H9 (cell line): ENCODE data around the gene SLMAP. TPM values are rescaled to one million over a fixed set of nuclear protein-coding genes. Genes with fewer than 3 reads are reported as not detected.

ENCODE experiments used
- DNase-seq: peaks from one replicate; pipeline ENCODE4 v3.0.0-alpha.2; 2017
- H2AFZ ChIP-seq: one replicate; pipeline ENCODE4 v1.6.1; 2013; ENCODE audit warnings: mild to moderate bottlenecking, low read length, control low read depth, moderate library complexity
- H2AK5ac ChIP-seq: 2 replicates; pipeline ENCODE4 v1.6.1; 2013; ENCODE audit warnings: low read length, control low read depth, mixed read lengths; ENCODE audit not compliant: insufficient read length
- H2BK120ac ChIP-seq: one replicate; pipeline ENCODE4 v1.6.1; 2013; ENCODE audit warnings: low read depth, mild to moderate bottlenecking, low read length, control low read depth, inconsistent platforms; ENCODE audit not compliant: poor library complexity, severe bottlenecking
- H2BK12ac ChIP-seq: 2 replicates; pipeline ENCODE4 v1.6.1; 2013; ENCODE audit warnings: low read length, control low read depth, mixed read lengths, low read depth; ENCODE audit not compliant: insufficient read length
- H2BK15ac ChIP-seq: 2 replicates; pipeline ENCODE4 v1.6.1; 2013; ENCODE audit warnings: low read depth, low read length, control low read depth
- H2BK20ac ChIP-seq: one replicate; pipeline ENCODE4 v1.6.1; 2013; ENCODE audit warnings: low read depth, mild to moderate bottlenecking, low read length, control low read depth, inconsistent platforms; ENCODE audit not compliant: poor library complexity, severe bottlenecking
- H2BK5ac ChIP-seq: 2 replicates; pipeline ENCODE4 v1.6.1; 2013; ENCODE audit warnings: low read length, control low read depth, mixed read lengths; ENCODE audit not compliant: insufficient read length
- H3K14ac ChIP-seq: 2 replicates; pipeline ENCODE4 v1.6.1; 2013; ENCODE audit warnings: low read length, control low read depth; ENCODE audit not compliant: insufficient read depth
- H3K18ac ChIP-seq: 2 replicates; pipeline ENCODE4 v1.6.1; 2013; ENCODE audit warnings: low read depth, mild to moderate bottlenecking, mixed read lengths, low read length, control low read depth; ENCODE audit not compliant: insufficient read length
- H3K23ac ChIP-seq: 2 replicates; pipeline ENCODE4 v1.6.1; 2013; ENCODE audit warnings: low read length, control low read depth, mixed read lengths, low read depth; ENCODE audit not compliant: insufficient read length
- H3K23me2 ChIP-seq: 2 replicates; pipeline ENCODE4 v1.6.1; 2013; ENCODE audit warnings: low read depth, mild to moderate bottlenecking, mixed read lengths, low read length, control low read depth; ENCODE audit not compliant: insufficient read length, poor library complexity, severe bottlenecking
- H3K27ac ChIP-seq: 2 replicates; pipeline ENCODE4 v1.5.1; 2013; ENCODE audit warnings: low read length, control low read depth, mixed read lengths, low read depth; ENCODE audit not compliant: insufficient read length
- H3K27me3 ChIP-seq: 2 replicates; pipeline ENCODE4 v1.6.1; 2013; ENCODE audit warnings: low read length, control low read depth, inconsistent platforms; ENCODE audit not compliant: insufficient read depth
- H3K4ac ChIP-seq: 2 replicates; pipeline ENCODE4 v1.6.1; 2013; ENCODE audit warnings: low read depth, mild to moderate bottlenecking, control low read depth, inconsistent platforms, low read length, moderate library complexity
- H3K4me1 ChIP-seq: 2 replicates; pipeline ENCODE4 v1.6.1; 2013; ENCODE audit warnings: low read length, control low read depth, inconsistent platforms; ENCODE audit not compliant: insufficient read depth
- H3K4me2 ChIP-seq: 2 replicates; pipeline ENCODE4 v1.6.1; 2013; ENCODE audit warnings: low read length, control low read depth, mixed read lengths; ENCODE audit not compliant: insufficient read length, insufficient read depth
- H3K56ac ChIP-seq: 2 replicates; pipeline ENCODE4 v1.6.1; 2013; ENCODE audit warnings: low read depth, mild to moderate bottlenecking, mixed read lengths, low read length, control low read depth; ENCODE audit not compliant: insufficient read length
- H3K79me1 ChIP-seq: 2 replicates; pipeline ENCODE4 v1.6.1; 2013; ENCODE audit warnings: low read depth, mild to moderate bottlenecking, moderate library complexity, low read length, control low read depth, inconsistent platforms; ENCODE audit not compliant: insufficient read depth, poor library complexity, severe bottlenecking
- H3K79me2 ChIP-seq: 2 replicates; pipeline ENCODE4 v1.6.1; 2013; ENCODE audit warnings: low read length, control low read depth, inconsistent platforms; ENCODE audit not compliant: insufficient read depth
- H3K9ac ChIP-seq: 2 replicates; pipeline ENCODE4 v1.6.1; 2013; ENCODE audit warnings: low read length, control low read depth, mixed read lengths; ENCODE audit not compliant: insufficient read length; ENCODE audit errors: extremely low read depth
- H3K9me3 ChIP-seq: one replicate; pipeline ENCODE4 v1.6.1; 2013; ENCODE audit warnings: low read depth, low read length, inconsistent platforms; ENCODE audit not compliant: control insufficient read depth
- H3T11ph ChIP-seq: one replicate; pipeline ENCODE4 v1.6.1; 2013; ENCODE audit warnings: mild to moderate bottlenecking, low read length, control low read depth, inconsistent platforms
- H4K20me1 ChIP-seq: one replicate; pipeline ENCODE4 v1.6.1; 2013; ENCODE audit not compliant: control insufficient read depth, insufficient read length, insufficient read depth
- H4K5ac ChIP-seq: 2 replicates; pipeline ENCODE4 v1.6.1; 2013; ENCODE audit warnings: low read depth, mild to moderate bottlenecking, mixed read lengths, low read length, control low read depth; ENCODE audit not compliant: insufficient read length
- H4K8ac ChIP-seq: replicated peaks from 2 replicates; pipeline ENCODE4 v1.6.1; 2013; ENCODE audit warnings: low read length, control low read depth, mixed read lengths, low read depth; ENCODE audit not compliant: insufficient read length
- H4K91ac ChIP-seq: 2 replicates; pipeline ENCODE4 v1.6.1; 2013; ENCODE audit warnings: low read depth, mild to moderate bottlenecking, moderate library complexity, mixed read lengths, low read length, control low read depth; ENCODE audit not compliant: insufficient read length
- H3K27ac Mint-ChIP-seq, 3 experiments: 2 replicates in 2 of 3; 3 replicates in 1 of 3; pipeline ENCODE4 v1.8.0; 2020 to 2021; ENCODE audit warnings: mixed read lengths in 3 of 3, mild to moderate bottlenecking in 1 of 3, moderate library complexity in 1 of 3
- H3K27me3 Mint-ChIP-seq: 2 replicates; pipeline ENCODE4 v1.8.0; 2021; ENCODE audit warnings: low read depth, mild to moderate bottlenecking, moderate library complexity, mixed read lengths
- H3K36me3 Mint-ChIP-seq, 3 experiments: 2 replicates in 2 of 3; 3 replicates in 1 of 3; pipeline ENCODE4 v1.8.0; 2020 to 2021; ENCODE audit warnings: low read depth in 3 of 3, mixed read lengths in 3 of 3; ENCODE audit not compliant: insufficient read depth in 1 of 3
- H3K4me1 Mint-ChIP-seq, 2 experiments: 2 replicates each; pipeline ENCODE4 v1.8.0; 2020; ENCODE audit warnings: mixed read lengths in 2 of 2
- H3K4me3 Mint-ChIP-seq, 2 experiments: 2 replicates in 1 of 2; 3 replicates in 1 of 2; pipeline ENCODE4 v1.8.0; 2020 to 2021; ENCODE audit warnings: mild to moderate bottlenecking in 2 of 2, mixed read lengths in 2 of 2, moderate library complexity in 1 of 2
- H3K9me3 Mint-ChIP-seq, 2 experiments: 2 replicates in 1 of 2; 3 replicates in 1 of 2; pipeline ENCODE4 v1.8.0; 2020; ENCODE audit warnings: mild to moderate bottlenecking in 2 of 2, mixed read lengths in 2 of 2, moderate library complexity in 1 of 2
- WGBS: extraction: QIAGEN DNeasy Blood & Tissue Kit; methylation state at CpG from one replicate; pipeline ENCODE4 v1.1.7; 2013; ENCODE audit warnings: missing lambda C conversion rate, low lambda C conversion rate, mixed read lengths; ENCODE audit not compliant: insufficient read length; ENCODE audit errors: extremely low coverage; 5-methylcytosine and 5-hydroxymethylcytosine counted together
- total RNA-seq: library from RNA; stranded (reverse); gene quantifications from 2 replicates; pipeline ENCODE4 v1.2.1, GENCODE V29; 2021
- TF ChIP-seq, protein P1 (sequence below): fragments of 200-600 bp; sonication (generic); conservative IDR thresholded peaks from 3 replicates; pipeline ENCODE4 v1.8.0; 2021; ENCODE audit warnings: antibody characterized with exemption, mild to moderate bottlenecking

Gene SLMAP
- total RNA-seq, 1 experiment from 2014 or later, result 65.1 TPM

DNA sequence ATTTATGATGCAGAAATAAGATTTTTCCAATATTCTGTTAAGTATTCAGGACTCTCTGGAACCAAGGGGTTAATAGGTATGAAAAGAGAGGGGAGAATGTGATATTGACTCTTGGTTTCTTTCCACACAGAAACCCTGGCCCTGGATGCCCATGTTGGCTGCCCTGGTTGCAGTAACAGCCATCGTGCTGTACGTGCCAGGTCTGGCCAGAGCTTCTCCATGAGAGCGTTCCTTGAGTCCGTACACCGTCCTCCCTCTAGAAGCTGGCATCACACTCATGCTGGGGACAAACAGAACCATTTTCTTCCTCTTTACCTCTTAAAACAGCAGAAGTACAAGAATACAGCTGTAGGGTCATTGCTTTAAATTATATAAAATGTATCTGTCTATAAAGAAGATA is 171.1 kb downstream of the SLMAP start:
- no CpG with 5 or more reads among the region's 5 CpGs for WGBS
- no peak for DNase-seq

More for the DNA sequence above, 171.1 kb downstream of the SLMAP start:
- H3K27ac ChIP-seq, result no peak overlapping the region
- no peak overlapping the region for H3K18ac ChIP-seq
- H4K8ac ChIP-seq, result no peak overlapping the region
- H3K79me1 ChIP-seq, result no peaks in the 10 kb centered on the region
- H2BK20ac ChIP-seq, result no peak overlapping the region
- H3K9me3 ChIP-seq, result no peaks in the 10 kb centered on the region
- H3K4me2 ChIP-seq, result no peak overlapping the region
- no peak overlapping the region for H3K14ac ChIP-seq
- Mint-ChIP-seq H3K27ac (no peak overlapping the region), H3K4me3 (no peak overlapping the region), H3K4me1 (no peaks in the 10 kb centered on the region), H3K9me3 (no peaks in the 10 kb centered on the region), H3K36me3 (peaks cover 7 to 20% (median 12%) of the 10 kb centered on the region in 3 experiments), H3K27me3 (no peaks in the 10 kb centered on the region)
- H4K91ac ChIP-seq, result no peak overlapping the region
- H3K79me2 ChIP-seq, result no peaks in the 10 kb centered on the region
- no peaks in the 10 kb centered on the region for H4K20me1 ChIP-seq
- no peak overlapping the region for H2AK5ac ChIP-seq
- H4K5ac ChIP-seq, result no peak overlapping the region
- no peaks in the 10 kb centered on the region for H3K23me2 ChIP-seq
- H3K4me1 ChIP-seq, result no peaks in the 10 kb centered on the region
- H2BK15ac ChIP-seq, result no peak overlapping the region
- no peak overlapping the region for H3T11ph ChIP-seq
- no peak overlapping the region for H3K56ac ChIP-seq
- no peak overlapping the region for H2BK5ac ChIP-seq
- H3K27me3 ChIP-seq, result no peaks in the 10 kb centered on the region
- H2BK120ac ChIP-seq, result no peak overlapping the region
- TF ChIP-seq, protein P1, sequence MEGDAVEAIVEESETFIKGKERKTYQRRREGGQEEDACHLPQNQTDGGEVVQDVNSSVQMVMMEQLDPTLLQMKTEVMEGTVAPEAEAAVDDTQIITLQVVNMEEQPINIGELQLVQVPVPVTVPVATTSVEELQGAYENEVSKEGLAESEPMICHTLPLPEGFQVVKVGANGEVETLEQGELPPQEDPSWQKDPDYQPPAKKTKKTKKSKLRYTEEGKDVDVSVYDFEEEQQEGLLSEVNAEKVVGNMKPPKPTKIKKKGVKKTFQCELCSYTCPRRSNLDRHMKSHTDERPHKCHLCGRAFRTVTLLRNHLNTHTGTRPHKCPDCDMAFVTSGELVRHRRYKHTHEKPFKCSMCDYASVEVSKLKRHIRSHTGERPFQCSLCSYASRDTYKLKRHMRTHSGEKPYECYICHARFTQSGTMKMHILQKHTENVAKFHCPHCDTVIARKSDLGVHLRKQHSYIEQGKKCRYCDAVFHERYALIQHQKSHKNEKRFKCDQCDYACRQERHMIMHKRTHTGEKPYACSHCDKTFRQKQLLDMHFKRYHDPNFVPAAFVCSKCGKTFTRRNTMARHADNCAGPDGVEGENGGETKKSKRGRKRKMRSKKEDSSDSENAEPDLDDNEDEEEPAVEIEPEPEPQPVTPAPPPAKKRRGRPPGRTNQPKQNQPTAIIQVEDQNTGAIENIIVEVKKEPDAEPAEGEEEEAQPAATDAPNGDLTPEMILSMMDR, result no peak
- no peak overlapping the region for H2BK12ac ChIP-seq
- H3K4ac ChIP-seq, result no peak overlapping the region
- H2AFZ ChIP-seq, result no peak overlapping the region
- no peak overlapping the region for H3K9ac ChIP-seq
- no peak overlapping the region for H3K23ac ChIP-seq
